GM21360 (cell line): ENCODE results near the gene CARD14.

Experiments
- ATAC-seq: cut with Tn5 transposase; IDR thresholded peaks from one replicate; pipeline ENCODE4 v1.9.1; 2021; ENCODE audit warnings: mild to moderate bottlenecking, moderate library complexity; ENCODE audit not compliant: unreplicated experiment

The CARD14 gene

GRCh38 chr17:80208050-80208449, 38.2 kb downstream of the CARD14 start:
- ATAC-seq = no peak

DNA sequence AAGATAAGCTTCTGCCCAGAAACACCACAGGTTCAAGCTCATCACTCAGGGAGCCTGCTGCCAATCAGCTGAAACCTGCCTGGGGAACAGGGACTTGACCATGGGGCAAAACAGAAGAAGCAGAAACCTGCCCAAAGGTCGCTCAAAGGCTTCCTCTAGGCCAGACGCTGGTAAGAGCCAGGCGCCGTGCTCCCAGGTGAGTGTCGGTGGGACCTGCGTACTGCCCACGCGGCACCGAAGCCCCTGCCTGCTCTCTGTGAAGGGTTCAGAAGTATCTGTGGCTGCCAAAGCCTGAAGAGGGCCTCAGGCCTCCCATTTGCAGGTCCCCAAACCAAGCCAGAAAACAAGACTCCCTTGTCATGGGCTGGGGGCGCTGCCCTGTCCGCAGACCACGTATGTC, 39.9 kb downstream of the CARD14 start:
- no peak for ATAC-seq

DNA sequence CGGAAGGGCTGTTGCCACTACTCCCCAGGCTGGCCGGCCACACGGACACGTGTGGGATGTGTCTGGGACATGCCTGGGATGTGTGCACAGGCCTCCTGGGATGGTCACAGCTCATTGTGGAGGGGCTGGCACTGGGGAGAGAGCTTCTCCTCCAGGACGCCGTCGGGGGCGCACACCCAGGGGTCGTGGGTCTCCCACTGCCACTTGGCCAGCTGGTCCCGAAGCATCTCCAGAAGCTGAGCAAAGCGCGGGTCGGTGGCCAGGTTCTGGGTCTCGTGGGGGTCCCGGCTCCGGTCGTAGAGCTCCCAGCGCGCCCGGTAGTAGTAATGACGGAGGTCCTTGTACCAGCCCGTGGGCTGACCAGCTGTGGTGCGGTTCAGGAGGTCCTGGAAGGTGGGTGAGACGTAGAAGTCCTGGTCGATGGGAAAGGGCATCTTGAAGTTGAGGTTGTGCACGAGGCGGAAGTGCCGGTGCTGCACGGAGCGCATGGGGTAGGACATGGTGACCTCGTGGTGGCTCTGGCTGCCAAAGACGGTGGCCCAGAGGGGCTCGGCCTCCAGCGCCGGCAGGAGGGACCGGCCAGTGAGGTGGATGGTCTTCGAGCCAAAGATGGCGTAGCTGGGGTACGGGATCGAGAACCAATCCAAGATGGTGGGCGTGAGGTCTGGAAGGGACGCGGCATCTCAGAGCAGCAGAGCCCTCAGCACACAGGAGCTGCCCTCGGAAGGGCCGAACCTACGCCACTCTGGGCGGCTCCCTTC, 40.7 kb downstream of the CARD14 start:
- no peak for ATAC-seq

GRCh38 chr17:80212109-80212508, 42.3 kb downstream of the CARD14 start:
- ATAC-seq = no peak

DNA sequence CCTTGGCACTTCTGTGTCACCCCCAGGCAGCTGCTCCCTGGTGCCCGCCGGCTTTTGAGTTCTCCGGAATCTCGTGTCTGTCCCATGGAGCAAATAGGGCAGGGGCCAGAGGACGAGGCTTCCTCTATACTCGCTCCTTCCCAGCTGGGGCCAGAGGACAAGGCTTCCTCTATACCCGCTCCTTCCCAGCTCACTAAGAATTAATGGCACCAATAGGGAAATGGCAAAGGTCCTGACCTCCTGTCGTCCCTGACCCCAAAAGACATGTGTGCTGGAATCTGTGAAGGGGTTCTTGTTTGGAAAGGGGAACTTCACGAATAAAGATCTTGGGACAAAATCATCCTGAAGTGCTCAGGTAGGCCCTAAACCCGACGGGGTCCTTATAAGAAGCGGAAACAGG, 42.7 kb downstream of the CARD14 start:
- ATAC-seq = no peak

DNA sequence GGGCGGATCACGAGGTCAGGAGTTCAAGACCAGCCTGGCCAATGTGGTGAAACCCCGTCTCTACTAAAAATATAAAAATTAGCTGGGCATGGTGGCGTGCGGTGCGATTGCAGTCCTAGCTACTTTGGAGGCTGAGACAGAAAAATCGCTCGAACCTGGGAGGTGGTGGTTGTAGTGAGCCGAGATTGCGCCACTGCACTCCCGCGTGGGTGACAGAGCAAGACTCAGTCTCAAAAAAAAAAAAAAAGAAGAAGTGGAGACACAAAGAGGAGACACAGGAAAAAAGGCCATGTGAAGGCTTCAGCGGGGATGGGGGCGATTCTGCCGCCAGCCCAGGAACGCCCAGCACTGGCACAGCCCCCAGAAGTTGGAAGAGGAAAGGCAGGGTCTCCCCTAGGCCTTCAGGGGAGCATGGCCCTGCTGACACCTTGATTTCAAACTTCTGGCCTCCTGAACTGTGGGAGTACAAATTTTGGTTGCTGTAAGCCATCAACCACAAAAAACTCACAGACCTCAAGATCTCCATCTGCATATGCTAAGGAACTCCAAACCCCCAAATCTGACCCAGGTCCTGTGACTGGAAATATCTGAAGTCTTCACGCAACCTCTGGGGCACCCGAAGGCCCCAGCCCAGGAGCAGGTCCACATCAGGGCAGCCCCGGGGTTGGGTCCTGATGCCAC, 43.3 kb downstream of the CARD14 start:
- ATAC-seq = no peak

GRCh38 chr17:80213643-80213975, 43.8 kb downstream of the CARD14 start:
- ATAC-seq = no peak

DNA sequence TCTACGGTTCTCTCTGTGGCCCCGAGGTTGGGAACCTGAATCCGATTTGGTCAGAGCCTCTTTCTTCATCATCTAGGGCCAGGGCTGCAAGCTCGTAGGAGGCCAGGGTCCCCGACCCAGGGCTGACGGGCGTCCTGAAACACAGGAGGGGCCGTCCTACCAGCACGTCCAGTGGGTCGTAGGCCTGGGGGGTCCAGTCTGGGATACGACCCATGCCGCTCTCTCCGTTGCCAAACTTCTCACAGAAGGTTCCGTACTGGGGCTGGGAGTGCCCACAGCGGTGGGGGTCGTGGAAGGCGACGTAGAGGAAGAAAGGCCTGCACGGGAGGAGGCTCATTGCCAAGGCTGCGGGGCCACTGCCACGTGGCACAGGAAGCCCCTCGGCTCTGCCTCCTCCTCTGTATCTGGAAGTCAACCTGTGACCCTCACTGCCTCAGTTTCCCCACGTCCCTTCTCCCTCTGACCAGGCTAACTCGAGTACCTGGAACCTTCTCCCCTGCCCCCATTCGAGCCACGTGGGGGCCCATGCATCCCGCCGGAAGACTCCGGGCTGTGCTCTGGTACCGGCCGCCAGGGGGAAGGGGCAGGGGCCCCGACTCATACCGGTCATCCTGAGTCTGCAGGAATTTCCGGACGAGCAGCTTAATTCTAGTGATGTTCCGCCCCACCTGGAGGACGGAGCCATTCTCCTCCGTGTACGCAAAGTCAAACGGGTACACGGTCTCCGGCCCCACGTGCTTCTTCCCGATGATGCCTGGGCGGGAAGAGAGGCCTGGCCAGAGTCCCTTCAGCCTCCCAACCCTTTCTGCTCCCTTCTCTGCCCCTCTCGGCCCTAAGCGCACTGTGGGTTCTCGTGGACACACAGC, 44.4 kb downstream of the CARD14 start:
- ATAC-seq = no peak

- no peak for ATAC-seq
Observed at GRCh38 chr17:80214878-80215210, 45.0 kb downstream of the CARD14 start.

DNA sequence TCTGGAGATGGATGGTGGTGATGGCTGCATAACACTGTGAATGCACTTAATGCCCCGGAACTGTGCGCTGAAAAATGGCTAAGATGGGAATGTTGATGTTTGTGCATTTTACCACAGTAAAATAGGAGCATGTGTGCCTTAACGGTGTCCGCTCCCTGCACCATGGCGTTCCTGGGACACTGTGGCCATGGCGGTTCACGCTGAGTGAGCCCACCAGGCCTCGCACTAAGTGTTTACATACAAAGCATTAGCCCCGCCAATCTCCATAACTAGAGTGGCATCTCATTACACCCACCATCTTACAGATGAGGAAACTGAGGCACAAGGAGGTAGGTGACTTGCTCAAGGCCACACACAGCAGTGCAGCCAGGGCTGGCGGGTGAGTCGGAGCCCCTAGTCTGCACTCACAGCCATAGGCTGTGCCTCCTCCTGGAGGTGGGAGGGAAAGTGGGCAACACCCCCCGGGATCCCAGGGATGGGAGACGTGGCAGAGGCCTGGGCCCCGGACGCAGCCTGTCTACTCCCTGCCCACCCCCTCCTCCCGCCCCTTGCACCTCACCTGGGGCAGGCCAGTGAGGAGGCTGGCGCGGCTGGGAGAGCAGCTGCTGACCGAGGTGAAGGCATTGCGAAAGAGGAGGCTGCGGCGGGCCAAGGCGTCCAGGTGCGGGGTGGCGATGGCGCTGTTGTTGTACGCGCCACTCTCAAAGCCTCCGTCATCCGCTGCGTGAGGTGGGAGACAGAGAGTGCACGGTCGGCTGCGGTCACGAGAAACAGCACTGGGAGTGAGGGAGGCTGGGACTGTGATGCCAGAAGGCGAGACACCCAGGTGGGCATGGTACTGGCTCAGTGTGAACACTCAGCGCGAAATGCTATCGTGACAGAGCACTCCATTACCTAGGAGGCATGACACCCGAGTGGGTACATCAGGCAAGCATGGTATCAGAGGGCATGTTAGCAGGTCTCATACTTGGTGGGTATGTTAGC, 46.9 kb downstream of the CARD14 start:
- no peak for ATAC-seq

- no peak for ATAC-seq
Observed at GRCh38 chr17:80217703-80218362, 48.0 kb downstream of the CARD14 start.

GRCh38 chr17:80218391-80218790, 48.6 kb downstream of the CARD14 start:
- ATAC-seq = no peak

DNA sequence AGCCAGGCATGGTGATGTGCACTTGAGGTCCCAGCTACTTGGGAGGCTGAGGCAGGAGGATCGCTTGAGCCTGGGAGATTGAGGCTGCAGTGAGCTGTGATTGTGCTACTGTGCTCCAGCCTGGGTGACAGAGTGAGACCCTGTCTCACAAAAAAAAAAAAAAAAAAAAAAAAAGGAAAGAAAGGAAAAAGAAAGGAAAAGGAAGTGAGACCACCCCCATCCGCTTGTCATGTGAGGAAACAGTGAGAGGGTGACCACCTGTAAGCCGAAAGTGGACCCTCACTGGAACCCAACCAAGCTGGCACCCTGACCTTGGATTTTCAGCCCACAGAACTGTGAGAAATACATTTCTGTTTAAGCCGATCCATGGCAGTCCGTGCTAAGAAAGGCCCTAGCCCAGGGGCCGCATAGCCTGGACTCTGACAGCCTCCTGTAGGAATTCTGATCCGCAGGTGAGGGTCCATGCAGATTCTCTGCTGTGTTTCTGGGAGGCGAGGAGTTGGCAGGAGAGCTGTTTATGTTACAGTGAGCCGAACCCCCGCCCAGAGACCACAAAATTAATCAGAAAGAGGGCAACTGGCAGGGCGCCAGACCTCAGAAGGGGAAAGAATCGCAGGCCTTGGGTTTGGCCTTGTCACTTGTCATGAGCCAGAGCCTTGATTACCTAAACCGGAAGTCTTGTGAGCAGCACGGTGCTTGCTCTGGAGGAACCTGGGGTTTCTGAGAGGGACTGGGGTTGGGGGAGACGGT, 49.4 kb downstream of the CARD14 start:
- ATAC-seq = no peak

GRCh38 chr17:80219763-80220053, 49.9 kb downstream of the CARD14 start:
- ATAC-seq = no peak

DNA sequence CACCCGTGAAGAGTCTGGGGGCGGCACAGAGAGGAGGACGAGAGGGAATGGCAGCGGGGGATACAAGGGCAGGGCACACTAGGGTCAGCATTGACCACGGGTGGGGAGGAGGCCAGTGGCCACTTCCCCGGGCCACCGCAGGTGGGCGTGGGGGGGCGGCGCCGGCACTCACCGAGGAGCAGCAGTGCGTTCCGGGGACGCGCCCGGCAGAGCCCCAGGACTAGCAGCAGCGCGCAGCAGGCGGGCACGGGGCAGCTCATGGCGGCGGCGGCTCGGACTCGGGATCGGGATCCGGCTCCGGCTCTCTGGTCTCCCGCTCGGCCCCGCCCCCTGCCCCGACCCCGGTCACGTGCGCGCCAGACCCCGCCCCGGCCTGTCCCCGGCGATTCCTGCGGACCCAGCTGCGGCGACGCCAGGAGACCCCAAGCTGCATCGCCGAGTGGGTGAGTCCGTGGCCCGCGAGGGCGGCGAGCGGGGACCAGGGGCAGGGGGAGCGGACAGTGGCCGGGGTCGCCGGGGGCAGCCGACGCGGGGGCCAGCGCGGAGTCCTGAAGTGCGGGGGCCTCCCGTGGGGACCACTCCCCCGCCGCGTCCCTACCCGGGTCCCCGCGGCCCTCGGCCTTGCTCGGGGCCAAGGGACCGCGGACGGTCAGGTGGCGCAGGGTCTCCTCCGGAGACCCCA, 50.4 kb downstream of the CARD14 start, which contains the start of the genes SGSH and SLC26A11:
SGSH (minus strand) TSS at position 280 of the 682 bp plus-strand sequence; CDS start at position 260, 20 bp downstream.
SLC26A11 (plus strand) TSS at position 374 of the 682 bp plus-strand sequence. CDS start 1,134 bp downstream, outside the sequence.
- ATAC-seq = no peak

DNA sequence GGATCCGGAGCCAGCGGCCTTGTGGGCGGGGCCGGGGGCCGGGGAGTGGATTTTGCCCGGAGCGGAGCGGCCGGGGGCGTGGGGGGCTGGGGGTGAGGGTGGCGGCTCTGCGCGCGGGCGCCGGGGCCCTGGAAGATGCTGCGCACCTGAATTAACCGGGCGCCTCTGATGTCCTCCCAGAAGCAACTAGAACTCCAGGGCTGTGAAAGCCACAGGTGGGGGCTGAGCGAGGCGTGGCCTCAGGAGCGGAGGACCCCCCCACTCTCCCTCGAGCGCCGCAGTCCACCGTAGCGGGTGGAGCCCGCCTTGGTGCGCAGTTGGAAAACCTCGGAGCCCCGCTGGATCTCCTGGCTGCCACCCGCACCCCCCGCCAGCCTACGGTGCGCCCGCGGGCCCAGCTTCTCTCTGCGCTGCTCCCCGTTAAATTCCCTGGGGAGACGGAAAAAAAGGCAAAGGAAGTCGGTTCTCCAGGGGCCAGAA, 50.9 kb downstream of the CARD14 start:
- no peak for ATAC-seq

DNA sequence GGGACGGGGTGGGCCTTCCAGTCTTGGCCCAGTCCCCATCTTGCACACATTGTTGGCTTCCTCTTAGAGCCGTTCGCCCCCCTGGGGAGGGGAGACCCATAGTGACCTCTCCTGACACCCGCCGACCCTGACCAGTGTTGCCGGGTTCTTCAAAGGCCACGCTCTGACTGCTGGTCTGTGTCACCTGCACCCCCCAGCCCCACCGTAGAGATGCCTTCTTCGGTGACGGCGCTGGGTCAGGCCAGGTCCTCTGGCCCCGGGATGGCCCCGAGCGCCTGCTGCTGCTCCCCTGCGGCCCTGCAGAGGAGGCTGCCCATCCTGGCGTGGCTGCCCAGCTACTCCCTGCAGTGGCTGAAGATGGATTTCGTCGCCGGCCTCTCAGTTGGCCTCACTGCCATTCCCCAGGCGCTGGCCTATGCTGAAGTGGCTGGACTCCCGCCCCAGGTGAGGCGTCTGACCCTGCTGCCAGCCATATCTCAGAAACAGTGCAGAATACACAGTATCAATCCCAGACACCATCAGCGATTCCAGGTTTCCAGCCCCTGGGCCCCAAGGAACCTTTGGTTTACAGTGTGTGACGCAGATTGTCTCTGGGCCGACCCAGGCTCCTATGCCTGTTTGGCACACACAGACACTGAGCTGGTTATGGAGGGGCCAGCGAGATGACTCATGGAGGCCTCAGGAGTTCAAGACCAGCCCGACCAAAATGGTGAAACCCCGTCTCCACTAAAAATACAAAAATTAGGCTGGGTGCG, 51.7 kb downstream of the CARD14 start:
- no peak for ATAC-seq
